HuH-7.5 (cell line): ENCODE data around the gene NUP58.

Experiments used
- DNase-seq: peaks from one replicate; pipeline ENCODE4 v3.0.0; 2011; ENCODE audit warnings: low spot score

NUP58 gene

GRCh38 chr13:25301347-25302113 is at the start of gene NUP58:
Gene NUP58 (plus strand): TSS chr13:25301625. CDS start chr13:25301774, 149 bp downstream.
- DNase-seq: peak; percentile 68

- DNase-seq: no peak
These were observed 49.2 kb upstream of the NUP58 start for GRCh38 chr13:25252225-25252624.

- no peak for DNase-seq
These were observed 48.7 kb upstream of the NUP58 start for GRCh38 chr13:25252752-25253151.

GRCh38 chr13:25253702-25254101 is 47.7 kb upstream of the NUP58 start:
- no peak for DNase-seq

- no peak for DNase-seq
These were observed 39.2 kb upstream of the NUP58 start for GRCh38 chr13:25262261-25262660.

GRCh38 chr13:25266706-25267105 is 34.7 kb upstream of the NUP58 start:
- DNase-seq: no peak

GRCh38 chr13:25267715-25268114 is 33.7 kb upstream of the NUP58 start:
- DNase-seq: no peak

GRCh38 chr13:25268561-25268960 is 32.9 kb upstream of the NUP58 start:
- no peak for DNase-seq

- no peak for DNase-seq
These were observed 24.7 kb upstream of the NUP58 start for GRCh38 chr13:25276748-25277147.

GRCh38 chr13:25280396-25280795 is 21.0 kb upstream of the NUP58 start:
- DNase-seq: no peak

GRCh38 chr13:25281193-25281934 is 20.1 kb upstream of the NUP58 start:
- DNase-seq: no peak

- no peak for DNase-seq
These were observed 19.5 kb upstream of the NUP58 start for GRCh38 chr13:25281935-25282332.

- no peak for DNase-seq
These were observed 15.0 kb upstream of the NUP58 start for GRCh38 chr13:25286308-25286968.

- peak; percentile 69 for DNase-seq
These were observed 14.2 kb upstream of the NUP58 start, which contains the start of gene MTMR6 for GRCh38 chr13:25286969-25287961. Gene MTMR6 (minus strand): TSS chr13:25287488. CDS start chr13:25287247, 241 bp downstream.

- no peak for DNase-seq
These were observed 12.5 kb upstream of the NUP58 start for GRCh38 chr13:25288966-25289365.

GRCh38 chr13:25291691-25292090 is 9.7 kb upstream of the NUP58 start:
- no peak for DNase-seq

GRCh38 chr13:25292301-25292700 is 9.1 kb upstream of the NUP58 start:
- DNase-seq: no peak

GRCh38 chr13:25295228-25295627 is 6.2 kb upstream of the NUP58 start:
- DNase-seq: no peak

- no peak for DNase-seq
These were observed 5.7 kb upstream of the NUP58 start for GRCh38 chr13:25295701-25296100.

GRCh38 chr13:25300861-25301346 is 521 bp upstream of the NUP58 start:
- no peak for DNase-seq

GRCh38 chr13:25302121-25302520 is 696 bp downstream of the NUP58 start:
- no peak for DNase-seq
